Breast epithelium (tissue), 3 donors: ENCODE results near the gene SIVA1.

Experiments
- CTCF ChIP-seq, 3 donors: fragments of 450-650 bp; IDR thresholded peaks; one replicate each; pipeline ENCODE4 v1.5.1; 2016 to 2017; ENCODE audit warnings: antibody characterized with exemption in 3 of 3, mild to moderate bottlenecking in 3 of 3, moderate library complexity in 3 of 3
- POLR2A ChIP-seq: fragments of 450-650 bp; IDR thresholded peaks from one replicate; pipeline ENCODE4 v1.6.1; 2016; ENCODE audit warnings: antibody characterized with exemption, mild to moderate bottlenecking, moderate library complexity
- POLR2AphosphoS5 ChIP-seq, 3 donors: sonication (generic); formaldehyde crosslinking; IDR thresholded peaks; one replicate each; pipeline ENCODE4 v1.6.1; 2017; ENCODE audit warnings: antibody characterized with exemption in 3 of 3

- no peak for TF ChIP-seq CTCF (IDR thresholded peaks at IDR 0.05)
- TF ChIP-seq POLR2AphosphoS5 (IDR thresholded peaks at IDR 0.05) = no peak
- TF ChIP-seq POLR2A = no peak
Observed at GRCh38 chr14:104782808-104783139, 29.8 kb downstream of the SIVA1 start.
